BLaER1 treated with 17β-estradiol and CSF1 and Interleukin-3, amounts not matched to agents 10 nM and 100 nM (cell line): ENCODE data around the gene SPDYE2.
"Not testable (repeated sequence)": the region's sequence is repeated elsewhere in the genome, so short reads cannot be mapped to it uniquely, and the experiment has no call there.

Experiments
- H3K27ac ChIP-seq, 11 experiments: shearing (Covaris generic); formaldehyde crosslinking; 2 replicates each; pipeline ENCODE4 v1.8.1; 2022
- H3K27me3 ChIP-seq, 11 experiments: shearing (Covaris generic); formaldehyde crosslinking; 2 replicates each; pipeline ENCODE4 v1.8.1; 2022
- H3K36me3 ChIP-seq, 11 experiments: shearing (Covaris generic); formaldehyde crosslinking; 2 replicates each; pipeline ENCODE4 v1.8.1; 2022
- H3K4me1 ChIP-seq, 10 experiments: shearing (Covaris generic); formaldehyde crosslinking; 2 replicates each; pipeline ENCODE4 v1.8.1; 2022
- H3K4me2 ChIP-seq, 11 experiments: shearing (Covaris generic); formaldehyde crosslinking; 2 replicates each; pipeline ENCODE4 v1.8.1; 2022
- H3K4me3 ChIP-seq, 10 experiments: shearing (Covaris generic); formaldehyde crosslinking; 2 replicates each; pipeline ENCODE4 v1.8.1; 2022
- H3K9ac ChIP-seq, 11 experiments: shearing (Covaris generic); formaldehyde crosslinking; 2 replicates each; pipeline ENCODE4 v1.8.1; 2022
- H3K9me3 ChIP-seq, 11 experiments: shearing (Covaris generic); formaldehyde crosslinking; replicated peaks in 1 of 11; 2 replicates each; pipeline ENCODE4 v1.8.1; 2022
- H4K20me1 ChIP-seq, 11 experiments: shearing (Covaris generic); formaldehyde crosslinking; 2 replicates each; pipeline ENCODE4 v1.8.1; 2022

The SPDYE2 gene

DNA sequence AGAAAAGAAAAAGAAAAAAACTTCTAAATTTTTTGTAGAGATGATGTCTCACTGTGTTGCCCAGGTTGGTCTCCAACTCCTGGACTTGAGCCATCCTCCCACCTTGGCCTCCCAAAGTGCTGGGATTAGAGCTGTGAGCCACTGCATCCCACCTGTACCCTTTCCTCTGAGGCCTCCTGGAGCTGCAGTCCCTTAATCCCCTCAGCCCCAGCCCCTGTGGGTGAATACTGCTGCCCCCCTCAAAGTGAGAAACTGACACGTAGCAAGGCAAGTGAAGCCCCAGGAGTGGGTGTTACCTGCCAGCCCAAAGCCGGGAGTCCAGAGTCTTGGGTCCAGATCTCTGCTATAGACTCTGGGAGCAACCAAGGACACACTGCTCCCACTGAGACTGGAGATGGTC, 26.2 kb upstream of the SPDYE2 start:
- not testable (repeated sequence) for H3K4me1 ChIP-seq, H4K20me1 ChIP-seq, H3K9me3 ChIP-seq, H3K27me3 ChIP-seq, H3K9ac ChIP-seq, H3K4me2 ChIP-seq, H3K4me3 ChIP-seq, H3K27ac ChIP-seq, H3K36me3 ChIP-seq

DNA sequence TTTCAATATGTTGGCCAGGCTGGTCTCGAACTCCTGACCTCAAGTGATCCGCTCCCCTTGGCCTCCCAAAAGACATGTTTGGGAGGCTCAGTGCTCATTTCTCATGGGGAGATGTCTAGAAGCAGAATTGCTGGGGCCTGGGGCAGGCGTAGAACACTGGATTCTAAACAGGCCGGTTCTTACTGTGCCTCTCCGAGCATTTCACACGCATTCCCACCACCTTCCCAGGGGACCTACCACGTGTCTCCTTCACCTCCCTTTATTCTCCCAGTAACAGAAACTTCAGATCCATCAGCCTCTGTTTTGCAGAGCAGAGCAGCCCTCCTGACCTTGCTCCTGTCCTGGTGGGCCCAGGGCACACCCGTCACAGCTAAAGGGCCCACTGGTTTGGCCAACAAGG, 23.8 kb upstream of the SPDYE2 start:
- not testable (repeated sequence) for H3K4me1 ChIP-seq, H3K27me3 ChIP-seq, H3K4me2 ChIP-seq, H3K36me3 ChIP-seq, H3K9me3 ChIP-seq, H3K4me3 ChIP-seq, H3K9ac ChIP-seq, H3K27ac ChIP-seq, H4K20me1 ChIP-seq

DNA sequence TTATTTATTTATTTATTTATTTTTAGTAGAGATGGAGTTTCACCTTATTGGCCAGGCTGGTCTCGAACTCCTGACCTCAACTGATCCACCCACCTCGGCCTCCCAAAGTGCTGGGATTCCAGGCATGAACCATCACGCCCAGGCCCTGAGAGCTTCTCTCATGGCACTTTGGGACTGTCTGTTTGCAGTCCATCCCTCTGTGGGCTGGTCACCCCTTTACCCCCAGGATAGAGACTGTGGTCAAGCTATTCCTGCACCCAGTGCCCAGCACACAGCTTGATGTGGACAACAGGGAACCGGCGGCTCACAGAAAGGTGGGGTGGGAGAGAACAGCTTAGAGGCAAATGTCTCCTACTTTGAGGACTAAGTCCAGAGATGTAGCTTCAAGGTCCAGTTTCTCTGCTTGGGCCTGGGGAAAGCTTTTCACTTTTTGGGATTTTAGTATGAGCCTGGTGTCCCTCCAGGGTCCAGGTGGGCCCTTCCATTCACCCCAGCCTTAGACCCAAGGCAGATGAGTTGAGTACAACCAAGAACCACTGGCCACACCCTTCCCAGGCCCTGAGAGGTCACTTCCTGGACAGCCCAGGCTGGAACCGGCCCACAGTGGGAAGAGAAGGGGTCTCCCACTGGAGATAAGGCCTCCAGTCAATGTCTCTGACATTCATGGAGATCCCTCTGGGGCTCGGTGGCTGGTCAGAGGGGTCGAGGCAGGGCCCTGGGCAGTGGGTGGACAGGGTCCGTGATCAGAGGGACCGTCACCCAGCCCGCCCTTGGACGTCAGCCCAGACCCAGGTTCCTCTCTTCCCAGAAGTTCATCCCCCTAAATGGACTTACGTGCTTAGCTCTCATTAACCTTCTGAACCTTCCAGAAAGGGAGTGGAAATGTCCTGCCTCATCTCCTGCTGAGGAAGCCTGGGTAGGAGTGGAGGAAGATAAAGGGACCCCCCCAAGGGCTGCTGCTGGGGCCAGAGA, 22.9 kb upstream of the SPDYE2 start:
- H3K27me3 ChIP-seq, H3K4me1 ChIP-seq, H3K9me3 ChIP-seq, H3K4me2 ChIP-seq, H4K20me1 ChIP-seq, H3K9ac ChIP-seq, H3K36me3 ChIP-seq, H3K4me3 ChIP-seq, H3K27ac ChIP-seq: not testable (repeated sequence)

DNA sequence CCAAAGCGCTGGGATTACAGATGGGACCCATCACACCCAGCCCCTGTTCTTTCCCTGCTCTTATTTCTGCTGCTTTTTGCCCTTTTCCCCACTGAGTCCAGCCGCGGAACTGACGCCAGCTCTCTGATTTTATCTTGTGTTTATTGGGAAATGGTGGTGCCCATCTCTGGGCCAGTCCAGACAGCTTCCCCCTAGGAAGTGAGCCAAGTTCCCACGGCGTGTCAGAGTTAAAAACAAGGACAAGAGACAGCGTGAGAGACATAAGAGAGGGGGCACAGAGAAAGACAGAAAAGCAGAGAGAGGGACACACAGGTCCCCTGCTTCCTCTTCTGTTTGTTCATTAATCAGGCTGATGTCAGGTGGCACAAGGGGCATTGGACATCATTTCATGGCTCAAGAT, 19.4 kb upstream of the SPDYE2 start:
- not testable (repeated sequence) for H3K4me3 ChIP-seq, H3K27me3 ChIP-seq, H3K36me3 ChIP-seq, H3K4me2 ChIP-seq, H3K4me1 ChIP-seq, H3K27ac ChIP-seq, H4K20me1 ChIP-seq, H3K9me3 ChIP-seq, H3K9ac ChIP-seq

DNA sequence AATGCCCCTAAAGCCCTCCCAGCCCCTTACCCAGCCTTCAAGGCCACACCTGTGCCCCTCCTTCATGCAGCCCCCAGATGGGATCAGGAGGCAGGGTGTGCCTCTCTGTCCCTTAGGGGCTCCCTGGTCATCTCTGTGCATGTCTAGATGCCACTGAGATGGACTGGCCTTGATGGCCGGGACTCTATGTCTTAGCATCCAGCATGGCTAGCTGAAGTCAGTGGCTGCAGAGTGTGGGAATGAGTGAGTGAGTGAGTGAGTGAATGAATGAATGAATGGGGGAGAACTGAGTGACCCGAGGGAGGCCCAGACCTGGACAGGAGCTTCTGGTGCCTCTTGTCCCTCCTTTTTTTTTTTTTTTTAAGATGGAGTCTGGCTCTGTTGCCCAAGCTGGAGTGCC, 18.9 kb upstream of the SPDYE2 start:
- H3K4me3 ChIP-seq, H3K9ac ChIP-seq, H4K20me1 ChIP-seq, H3K4me2 ChIP-seq, H3K4me1 ChIP-seq, H3K9me3 ChIP-seq, H3K27ac ChIP-seq, H3K27me3 ChIP-seq, H3K36me3 ChIP-seq: not testable (repeated sequence)

DNA sequence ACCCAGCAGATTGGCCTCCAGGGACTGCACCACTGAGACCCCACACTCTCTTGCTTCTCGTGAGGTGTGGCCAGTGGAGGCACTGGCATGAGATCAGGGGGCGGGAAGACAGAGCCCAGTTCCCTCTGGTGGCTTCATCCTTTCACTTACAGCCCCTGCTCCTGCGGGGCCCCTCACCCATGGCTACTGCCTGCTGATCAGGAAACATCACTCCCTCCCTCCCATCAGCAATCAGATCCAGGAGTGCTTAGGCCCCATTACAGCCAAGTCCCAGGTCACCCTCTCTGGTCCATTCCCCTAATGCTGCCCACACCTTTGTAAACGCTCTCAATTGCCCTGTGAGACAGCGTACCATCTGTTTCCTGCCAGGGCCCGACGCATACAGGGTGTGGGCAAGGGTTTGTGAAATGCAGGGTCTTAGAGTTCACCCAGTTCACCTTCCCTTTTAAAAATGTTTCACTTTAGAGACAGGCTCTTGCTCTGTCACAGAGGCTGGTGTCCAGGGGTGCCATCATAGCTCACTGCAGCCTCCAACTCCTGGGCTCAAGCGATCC, 15.9 kb upstream of the SPDYE2 start:
- not testable (repeated sequence) for H3K4me1 ChIP-seq, H3K4me3 ChIP-seq, H4K20me1 ChIP-seq, H3K9me3 ChIP-seq, H3K36me3 ChIP-seq, H3K27me3 ChIP-seq
- H3K4me2 ChIP-seq = peak overlapping the region in 10 of 11 experiments; percentile 46 to 70 (median 60); a peak in 16 of 22 replicates
- peak overlapping the region in 6 of 11 experiments; percentile 48 to 62 (median 53); a peak in 6 of 22 replicates for H3K9ac ChIP-seq
- H3K27ac ChIP-seq = peak overlapping the region in 8 of 11 experiments; percentile 42 to 74 (median 58); a peak in 13 of 22 replicates

DNA sequence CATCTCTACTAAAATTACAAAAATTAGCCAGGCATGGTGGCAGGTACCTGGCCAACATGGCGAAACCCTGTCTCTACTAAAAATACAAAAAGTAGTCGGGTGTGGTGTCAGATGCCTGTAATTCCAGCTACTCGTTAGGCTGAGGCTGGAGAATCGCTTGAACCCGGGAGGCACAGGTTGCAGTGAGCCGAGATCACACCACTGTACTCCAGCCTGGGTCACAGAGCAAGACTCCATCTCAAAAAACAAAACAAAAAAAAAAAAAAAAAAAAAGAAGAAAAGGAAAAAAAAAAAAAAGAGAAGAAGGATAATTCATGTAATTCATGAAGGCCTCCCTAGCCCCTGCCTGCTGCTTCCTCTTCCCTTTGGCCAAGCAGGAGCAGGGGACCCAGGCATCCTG, 10.4 kb upstream of the SPDYE2 start:
- H3K27me3 ChIP-seq, H3K9me3 ChIP-seq, H3K4me2 ChIP-seq, H3K36me3 ChIP-seq, H3K4me3 ChIP-seq, H4K20me1 ChIP-seq, H3K4me1 ChIP-seq, H3K27ac ChIP-seq, H3K9ac ChIP-seq: not testable (repeated sequence)

DNA sequence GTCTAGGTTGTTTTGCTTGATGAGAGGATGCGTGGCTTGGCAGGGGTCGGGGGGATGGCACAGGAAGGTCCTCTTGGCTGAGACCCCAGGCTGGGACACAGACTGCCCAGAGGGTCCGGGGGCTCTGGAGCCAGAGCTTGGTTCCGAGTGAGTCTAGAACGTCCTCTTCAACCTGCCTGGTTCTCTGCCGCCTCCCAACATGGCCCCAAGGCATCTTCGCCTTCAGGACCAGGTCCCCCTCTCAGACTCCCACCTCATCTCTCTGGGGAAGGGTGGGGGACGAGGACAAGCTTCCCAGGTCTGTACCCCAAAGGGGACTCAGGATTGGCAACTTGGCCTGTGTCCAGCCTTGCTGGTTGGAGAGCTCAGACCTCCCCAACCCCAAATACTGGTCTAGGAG, 8.9 kb upstream of the SPDYE2 start:
- not testable (repeated sequence) for H3K36me3 ChIP-seq, H3K4me2 ChIP-seq, H3K27ac ChIP-seq, H3K27me3 ChIP-seq, H3K4me3 ChIP-seq, H4K20me1 ChIP-seq, H3K9ac ChIP-seq, H3K9me3 ChIP-seq, H3K4me1 ChIP-seq

DNA sequence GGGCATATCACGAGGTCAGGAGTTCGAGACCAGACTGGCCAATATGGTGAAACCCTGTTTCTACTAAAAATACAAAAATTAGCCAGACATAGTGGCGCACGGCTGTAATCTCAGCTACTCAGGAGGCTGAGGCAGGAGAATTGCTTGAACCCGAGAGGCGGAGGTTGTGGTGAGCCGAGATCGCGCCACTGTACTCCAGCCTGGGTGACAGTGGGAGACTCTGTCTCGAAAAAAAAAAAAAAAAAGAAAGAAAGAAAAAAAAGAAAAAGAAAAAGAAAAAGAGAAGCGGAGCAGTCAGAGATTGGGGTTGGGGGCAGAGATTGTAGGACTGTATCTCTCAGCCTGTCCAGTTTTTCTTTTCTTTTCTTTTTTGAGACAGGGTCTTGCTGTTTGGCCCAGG, 8.3 kb upstream of the SPDYE2 start:
- H3K27ac ChIP-seq, H3K9me3 ChIP-seq, H3K9ac ChIP-seq, H3K27me3 ChIP-seq, H3K36me3 ChIP-seq, H3K4me3 ChIP-seq, H3K4me2 ChIP-seq, H3K4me1 ChIP-seq, H4K20me1 ChIP-seq: not testable (repeated sequence)

DNA sequence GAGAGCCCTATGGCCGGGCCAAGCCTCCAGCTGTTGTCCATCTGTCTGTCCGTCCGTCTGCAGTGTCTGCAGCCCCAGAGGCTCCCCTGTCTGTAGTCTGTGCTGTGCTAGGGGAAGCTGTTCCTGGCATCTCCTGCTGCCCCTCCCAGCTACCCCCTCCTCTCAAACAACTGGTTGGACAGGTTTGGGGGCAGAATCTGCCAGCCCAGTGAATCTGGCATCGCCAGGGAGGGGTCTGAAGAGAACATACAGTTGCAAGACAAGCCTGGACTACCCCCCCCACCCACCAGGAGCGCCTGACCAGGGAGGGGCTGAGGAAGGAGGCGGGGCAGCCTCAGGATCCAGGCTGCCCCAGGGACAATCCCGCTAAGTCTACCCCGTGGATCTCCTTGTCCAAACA, 7.4 kb upstream of the SPDYE2 start, which contains the start of gene UPK3BL2:
TSS of gene UPK3BL2 (minus strand) at position 101 of the 400 bp plus-strand sequence. CDS start at position 41, 60 bp downstream.
- not testable (repeated sequence) for H3K4me2 ChIP-seq, H3K27ac ChIP-seq, H3K36me3 ChIP-seq, H3K27me3 ChIP-seq, H3K9ac ChIP-seq, H3K4me1 ChIP-seq, H3K9me3 ChIP-seq, H4K20me1 ChIP-seq, H3K4me3 ChIP-seq

DNA sequence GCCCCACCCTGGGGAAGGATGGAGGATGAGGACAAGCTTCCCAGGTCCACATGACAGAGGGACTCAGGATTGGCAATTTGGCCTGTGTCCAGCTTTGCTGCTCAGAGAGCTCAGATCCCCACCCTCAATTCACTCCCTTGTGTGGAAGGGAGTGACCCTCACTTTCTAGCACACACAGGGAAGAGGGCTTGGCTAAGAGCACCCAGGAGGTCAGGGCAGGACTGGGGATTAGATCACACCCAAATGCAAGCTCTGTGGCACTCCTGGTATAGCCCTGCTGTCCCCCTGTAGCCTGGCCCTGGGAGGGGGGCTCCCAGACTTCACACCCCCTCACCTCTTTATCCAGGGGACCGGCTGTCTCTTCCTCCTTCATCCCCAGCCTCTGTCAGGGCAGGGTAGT, 6.7 kb upstream of the SPDYE2 start:
- H3K27me3 ChIP-seq, H3K4me2 ChIP-seq, H3K27ac ChIP-seq, H3K9me3 ChIP-seq, H3K4me1 ChIP-seq, H3K9ac ChIP-seq, H4K20me1 ChIP-seq, H3K4me3 ChIP-seq, H3K36me3 ChIP-seq: not testable (repeated sequence)

DNA sequence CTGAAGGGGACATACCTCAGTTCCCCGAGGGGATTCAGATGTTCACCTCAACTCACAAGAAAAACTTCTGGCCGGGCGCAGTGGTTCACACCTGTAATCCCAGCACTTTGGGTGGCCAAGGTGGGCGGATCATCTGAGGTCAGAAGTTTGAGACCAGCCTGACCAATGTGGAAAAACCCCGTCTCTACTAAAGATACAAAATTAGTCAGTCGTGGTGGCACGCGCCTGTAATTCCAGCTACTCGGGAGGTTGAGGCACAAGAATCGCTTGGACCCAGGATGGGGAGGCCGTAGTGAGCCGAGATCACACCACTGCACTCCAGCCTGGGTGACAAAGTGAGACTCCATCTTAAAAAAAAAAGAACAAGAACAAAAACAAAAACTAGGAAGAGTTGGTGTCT, 5.7 kb upstream of the SPDYE2 start:
- not testable (repeated sequence) for H4K20me1 ChIP-seq, H3K4me1 ChIP-seq, H3K4me3 ChIP-seq, H3K36me3 ChIP-seq, H3K27me3 ChIP-seq, H3K4me2 ChIP-seq, H3K9me3 ChIP-seq, H3K9ac ChIP-seq, H3K27ac ChIP-seq

DNA sequence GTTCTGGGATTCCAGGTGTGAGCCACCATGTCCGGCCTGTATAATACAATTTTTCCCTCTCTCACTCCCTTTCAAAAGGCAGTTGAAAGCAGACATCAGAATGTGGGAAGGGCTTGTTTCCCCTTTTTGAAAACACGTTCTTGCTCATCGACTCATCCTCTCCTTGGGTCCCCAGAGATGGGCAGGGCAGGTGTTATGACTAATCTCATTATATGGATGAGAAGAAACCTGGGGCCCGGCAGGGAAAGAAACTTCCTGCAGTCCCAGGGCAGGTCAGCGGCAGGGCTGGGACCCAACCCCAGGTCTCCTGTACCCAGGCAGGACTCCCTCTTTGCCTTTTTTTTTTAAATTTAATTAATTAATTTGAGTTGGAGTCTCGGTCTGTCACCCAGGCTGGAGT, 4.7 kb upstream of the SPDYE2 start:
- not testable (repeated sequence) for H3K27ac ChIP-seq, H3K4me2 ChIP-seq, H3K27me3 ChIP-seq, H4K20me1 ChIP-seq, H3K36me3 ChIP-seq, H3K9me3 ChIP-seq, H3K9ac ChIP-seq, H3K4me3 ChIP-seq, H3K4me1 ChIP-seq

DNA sequence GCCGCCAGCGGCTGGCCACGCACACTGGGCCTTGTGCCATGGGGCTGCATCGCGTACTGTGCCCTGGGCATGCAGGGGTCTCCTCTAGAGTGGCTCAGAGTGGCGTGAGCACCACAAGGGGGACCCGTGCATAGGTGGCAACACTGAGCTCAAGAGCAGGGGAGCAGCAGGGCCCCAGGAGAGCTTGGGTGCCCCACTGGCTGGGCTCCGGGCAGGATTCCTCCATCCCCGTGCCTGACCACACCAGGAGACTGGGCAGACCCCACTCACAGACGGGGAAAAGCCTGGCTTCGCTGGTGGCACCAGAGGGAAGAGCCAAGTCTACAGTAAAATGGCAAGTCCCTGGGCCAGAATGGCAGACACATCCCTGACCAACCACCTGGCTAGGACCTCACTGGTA, 17.6 kb downstream of the SPDYE2 start:
- H3K9me3 ChIP-seq, H3K27me3 ChIP-seq, H4K20me1 ChIP-seq, H3K9ac ChIP-seq, H3K36me3 ChIP-seq, H3K4me1 ChIP-seq, H3K27ac ChIP-seq, H3K4me2 ChIP-seq, H3K4me3 ChIP-seq: not testable (repeated sequence)
